Measurements from ENCODE around the gene MYO3B. TPM values are rescaled to one million over a fixed set of nuclear protein-coding genes. Genes with fewer than 3 reads are reported as not detected.

MYO3B gene
- polyA plus RNA-seq, 1 of the 3 experiments (the other 2 are of a cell fraction): not detected

DNA sequence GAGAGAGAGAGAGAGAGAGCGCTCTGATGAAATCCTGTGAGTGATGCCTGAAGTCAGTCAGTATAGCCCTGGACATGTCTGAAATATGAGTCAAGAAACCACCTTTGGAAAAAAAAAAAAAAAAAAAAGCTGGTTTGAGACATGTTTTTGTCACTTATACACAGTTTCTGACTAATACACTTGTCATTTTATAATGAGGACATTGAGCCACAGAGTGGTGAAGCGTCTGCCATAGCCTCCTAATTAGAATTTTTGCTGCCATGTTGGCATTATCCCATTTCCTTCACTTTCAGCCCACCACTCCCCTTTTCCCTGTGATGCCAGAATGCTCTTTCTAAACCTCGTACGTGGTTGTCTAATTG lies 15.7 kb upstream of the MYO3B start (continued):
- TF ChIP-seq, protein P1, sequence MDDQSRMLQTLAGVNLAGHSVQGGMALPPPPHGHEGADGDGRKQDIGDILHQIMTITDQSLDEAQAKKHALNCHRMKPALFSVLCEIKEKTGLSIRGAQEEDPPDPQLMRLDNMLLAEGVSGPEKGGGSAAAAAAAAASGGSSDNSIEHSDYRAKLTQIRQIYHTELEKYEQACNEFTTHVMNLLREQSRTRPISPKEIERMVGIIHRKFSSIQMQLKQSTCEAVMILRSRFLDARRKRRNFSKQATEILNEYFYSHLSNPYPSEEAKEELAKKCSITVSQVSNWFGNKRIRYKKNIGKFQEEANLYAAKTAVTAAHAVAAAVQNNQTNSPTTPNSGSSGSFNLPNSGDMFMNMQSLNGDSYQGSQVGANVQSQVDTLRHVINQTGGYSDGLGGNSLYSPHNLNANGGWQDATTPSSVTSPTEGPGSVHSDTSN (IDR thresholded peaks at IDR 0.05): no peak
- TF ChIP-seq NFIC (IDR thresholded peaks at IDR 0.05; ENCODE audit: borderline replicate concordance) (no peak), SIN3A (IDR thresholded peaks at IDR 0.05; ENCODE audit: borderline replicate concordance, low read depth, low read length) (no peak), JUND (IDR thresholded peaks at IDR 0.05) (no peak), FOSL2 (IDR thresholded peaks at IDR 0.05; ENCODE audit: borderline replicate concordance, low read depth) (no peak), TAF1 (IDR thresholded peaks at IDR 0.05; ENCODE audit: borderline replicate concordance, low read depth, low read length) (no peak), NRF1 (IDR thresholded peaks at IDR 0.05; ENCODE audit: low read depth, low read length) (no peak)
- TF ChIP-seq, protein P2, sequence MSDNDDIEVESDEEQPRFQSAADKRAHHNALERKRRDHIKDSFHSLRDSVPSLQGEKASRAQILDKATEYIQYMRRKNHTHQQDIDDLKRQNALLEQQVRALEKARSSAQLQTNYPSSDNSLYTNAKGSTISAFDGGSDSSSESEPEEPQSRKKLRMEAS (IDR thresholded peaks at IDR 0.05; ENCODE audit: low read depth): no peak
- TF ChIP-seq, protein P3, sequence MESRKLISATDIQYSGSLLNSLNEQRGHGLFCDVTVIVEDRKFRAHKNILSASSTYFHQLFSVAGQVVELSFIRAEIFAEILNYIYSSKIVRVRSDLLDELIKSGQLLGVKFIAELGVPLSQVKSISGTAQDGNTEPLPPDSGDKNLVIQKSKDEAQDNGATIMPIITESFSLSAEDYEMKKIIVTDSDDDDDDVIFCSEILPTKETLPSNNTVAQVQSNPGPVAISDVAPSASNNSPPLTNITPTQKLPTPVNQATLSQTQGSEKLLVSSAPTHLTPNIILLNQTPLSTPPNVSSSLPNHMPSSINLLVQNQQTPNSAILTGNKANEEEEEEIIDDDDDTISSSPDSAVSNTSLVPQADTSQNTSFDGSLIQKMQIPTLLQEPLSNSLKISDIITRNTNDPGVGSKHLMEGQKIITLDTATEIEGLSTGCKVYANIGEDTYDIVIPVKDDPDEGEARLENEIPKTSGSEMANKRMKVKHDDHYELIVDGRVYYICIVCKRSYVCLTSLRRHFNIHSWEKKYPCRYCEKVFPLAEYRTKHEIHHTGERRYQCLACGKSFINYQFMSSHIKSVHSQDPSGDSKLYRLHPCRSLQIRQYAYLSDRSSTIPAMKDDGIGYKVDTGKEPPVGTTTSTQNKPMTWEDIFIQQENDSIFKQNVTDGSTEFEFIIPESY (IDR thresholded peaks at IDR 0.05; ENCODE audit: borderline replicate concordance, low read depth): no peak

DNA sequence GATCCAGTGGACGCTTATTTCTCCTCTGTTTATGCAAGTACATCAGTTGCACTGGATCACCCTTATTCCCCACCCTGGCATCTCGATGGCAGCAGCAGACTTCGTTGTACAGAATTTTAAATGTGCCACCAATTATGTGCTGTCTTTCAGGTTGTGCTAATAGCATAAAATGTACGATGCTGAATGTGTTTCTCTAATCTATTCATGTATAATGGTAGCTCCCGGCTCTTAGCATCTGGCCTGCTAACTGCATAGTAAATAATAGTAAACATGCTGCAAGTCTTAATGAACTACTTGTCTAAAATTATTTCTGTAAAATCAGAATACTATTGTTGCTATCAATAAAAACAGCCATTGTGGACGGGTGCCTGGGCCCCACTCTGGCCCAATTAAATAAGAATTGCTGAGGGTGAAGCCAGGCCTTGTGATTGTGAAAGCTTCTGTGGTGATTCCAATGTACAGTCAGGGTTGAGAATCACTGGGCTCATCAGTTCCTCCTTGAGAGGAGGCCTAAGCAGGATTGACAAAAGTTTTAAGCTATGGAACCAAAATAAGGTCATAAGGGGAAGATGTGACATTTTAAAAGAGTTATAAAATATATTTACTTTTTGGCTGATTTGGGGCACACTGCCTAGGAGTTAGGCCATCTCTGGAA lies 14.4 kb upstream of the MYO3B start:
- Histone ChIP-seq H3K9me2 (no peaks in the 10 kb centered on the region), H2AFZ (ENCODE audit: low read depth) (no peak overlapping the region), H3K9me3 (no peaks in the 10 kb centered on the region), H3K27ac (ENCODE audit: low read depth in 2 of 2, low read length in 1 of 2) (no peak overlapping the region), H3K4me1 (ENCODE audit: control insufficient read depth in 1 of 2, insufficient read depth in 2 of 2, low read depth in 1 of 2, low read length in 1 of 2) (no peaks in the 10 kb centered on the region), H3K4me3 (ENCODE audit: low read depth in 2 of 2, low read length in 1 of 2) (no peak overlapping the region), H3K27me3 (ENCODE audit: insufficient read depth) (no peaks in the 10 kb centered on the region), H3K9ac (no peak overlapping the region), H3K4me2 (no peak overlapping the region), H3K36me3 (replicated peaks in 1 of 2; ENCODE audit: control insufficient read depth in 1 of 2, insufficient read depth in 2 of 2, low read length in 1 of 2) (no peaks in the 10 kb centered on the region), H4K20me1 (ENCODE audit: insufficient read depth) (no peaks in the 10 kb centered on the region), H3F3A (replicated peaks; ENCODE audit: insufficient read depth) (no peaks in the 10 kb centered on the region), H3K79me2 (ENCODE audit: insufficient read depth) (no peaks in the 10 kb centered on the region)
- TF ChIP-seq RFX5 (IDR thresholded peaks at IDR 0.05; ENCODE audit: low read length) (no peak), MXI1 (IDR thresholded peaks at IDR 0.05; ENCODE audit: low read depth, low read length) (no peak), JUND (IDR thresholded peaks at IDR 0.05) (no peak)
- TF ChIP-seq, protein P4, sequence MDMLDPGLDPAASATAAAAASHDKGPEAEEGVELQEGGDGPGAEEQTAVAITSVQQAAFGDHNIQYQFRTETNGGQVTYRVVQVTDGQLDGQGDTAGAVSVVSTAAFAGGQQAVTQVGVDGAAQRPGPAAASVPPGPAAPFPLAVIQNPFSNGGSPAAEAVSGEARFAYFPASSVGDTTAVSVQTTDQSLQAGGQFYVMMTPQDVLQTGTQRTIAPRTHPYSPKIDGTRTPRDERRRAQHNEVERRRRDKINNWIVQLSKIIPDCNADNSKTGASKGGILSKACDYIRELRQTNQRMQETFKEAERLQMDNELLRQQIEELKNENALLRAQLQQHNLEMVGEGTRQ (IDR thresholded peaks at IDR 0.05; ENCODE audit: borderline replicate concordance, low read depth, low read length): no peak
- POLR2A ChIA-PET: no interaction called here
- DNase-seq: no peak
- CTCF ChIA-PET: interaction anchor here (1.1 to 2.1 kb wide), 3 partner anchors 13 to 231 kb away, joined by 3 to 5 read pairs (median 3); no protein-coding TSS in a partner anchor
- 86% methylated on average over 6 of the region's 6 CpGs for WGBS (ENCODE audit: low lambda C conversion rate)

All from SK-N-SH (cell line).